Left ventricle myocardium inferior (tissue), 1 donor: Measurements from ENCODE around the gene AK1. TPM values are rescaled to one million over a fixed set of nuclear protein-coding genes. Genes with fewer than 3 reads are reported as not detected.

Experiments
- DNase-seq: peaks from one replicate; pipeline ENCODE4 v3.0.0-alpha.2; 2020
- H3K27ac ChIP-seq: fragments of 200-600 bp; replicated peaks from 2 replicates; pipeline ENCODE4 v1.8.0; 2021
- H3K27me3 ChIP-seq: fragments of 200-600 bp; 2 replicates; pipeline ENCODE4 v1.8.0; 2021; ENCODE audit warnings: low read depth
- H3K36me3 ChIP-seq: fragments of 200-600 bp; 2 replicates; pipeline ENCODE4 v1.8.0; 2021
- H3K4me1 ChIP-seq: fragments of 200-600 bp; 2 replicates; pipeline ENCODE4 v1.8.0; 2021
- H3K4me3 ChIP-seq: fragments of 200-600 bp; 2 replicates; pipeline ENCODE4 v1.8.0; 2021; ENCODE audit warnings: mild to moderate bottlenecking, moderate library complexity
- H3K9me3 ChIP-seq: fragments of 200-600 bp; replicated peaks from 2 replicates; pipeline ENCODE4 v1.8.0; 2021
- CTCF ChIP-seq: fragments of 200-600 bp; IDR thresholded peaks from 2 replicates; pipeline ENCODE4 v1.8.0; 2021; ENCODE audit warnings: antibody characterized with exemption, mild to moderate bottlenecking, borderline replicate concordance
- intact Hi-C: fragments of 100-400 bp; cut with micrococcal nuclease; formaldehyde crosslinking; loops from one replicate; pipeline ENCODE4 v1.11.0; 2022
- total RNA-seq: library from RNA; stranded (reverse); fragmentation: NEBNext Ultra II Directional; extraction: Animal tissue kit (Norgen Biotek cat#: 25700); gene quantifications from one replicate; pipeline ENCODE4 v1.2.1, GENCODE V29; 2021
- donor health status: DM: no; HTN: yes; CAD: no; lungs with severe emphysema.

The AK1 gene
- total RNA-seq, 1 donor from 2014 or later, result 844 TPM

- Histone ChIP-seq H3K27me3 (no peaks in the 10 kb centered on the region), H3K27ac (peak overlapping the region; percentile 97), H3K9me3 (no peaks in the 10 kb centered on the region), H3K4me3 (no peak overlapping the region), H3K4me1 (peaks cover 93% of the 10 kb centered on the region), H3K36me3 (peaks cover 37% of the 10 kb centered on the region)
- no peak for DNase-seq
- intact Hi-C loops, result no loop called here
- no peak for TF ChIP-seq CTCF
Measured at GRCh38 chr9:127866535-127866934, 10.9 kb downstream of the AK1 start.

- TF ChIP-seq CTCF, result no peak
- no peak for DNase-seq
- intact Hi-C loops, result no loop called here
- Histone ChIP-seq H3K36me3 (peaks cover 31% of the 10 kb centered on the region), H3K27me3 (no peaks in the 10 kb centered on the region), H3K9me3 (no peaks in the 10 kb centered on the region), H3K4me1 (peaks cover 94% of the 10 kb centered on the region), H3K27ac (peak overlapping the region; percentile 97), H3K4me3 (no peak overlapping the region)
Measured at GRCh38 chr9:127865645-127866464, 11.6 kb downstream of the AK1 start.

- H3K9me3 ChIP-seq, result no peaks in the 10 kb centered on the region
- peaks cover 9% of the 10 kb centered on the region for H3K36me3 ChIP-seq
- intact Hi-C loops, result no loop called here
- H3K4me3 ChIP-seq, result peak overlapping the region; percentile 2
- no peaks in the 10 kb centered on the region for H3K27me3 ChIP-seq
- no peak for DNase-seq
- peak overlapping the region; percentile 97 for H3K27ac ChIP-seq
- no peak for TF ChIP-seq CTCF
- H3K4me1 ChIP-seq, result peaks cover 97% of the 10 kb centered on the region
Measured at GRCh38 chr9:127863191-127863621, 14.3 kb downstream of the AK1 start.

GRCh38 chr9:127862075-127863011 is 15.1 kb downstream of the AK1 start:
- intact Hi-C loops, result no loop called here
- Histone ChIP-seq H3K9me3 (no peaks in the 10 kb centered on the region), H3K27me3 (no peaks in the 10 kb centered on the region), H3K4me1 (peaks cover 97% of the 10 kb centered on the region), H3K4me3 (peak overlapping the region; percentile 2), H3K27ac (peak overlapping the region; percentile 97), H3K36me3 (peaks cover under 1% of the 10 kb centered on the region)
- no peak for TF ChIP-seq CTCF
- DNase-seq, result peak; percentile 86

GRCh38 chr9:127860779-127861178 is 16.7 kb downstream of the AK1 start:
- no peak for TF ChIP-seq CTCF
- H3K9me3 ChIP-seq, result no peaks in the 10 kb centered on the region
- DNase-seq, result no peak
- no peak overlapping the region for H3K4me3 ChIP-seq
- H3K27me3 ChIP-seq, result no peaks in the 10 kb centered on the region
- H3K36me3 ChIP-seq, result no peaks in the 10 kb centered on the region
- intact Hi-C loops, result no loop called here
- peaks cover 97% of the 10 kb centered on the region for H3K4me1 ChIP-seq
- H3K27ac ChIP-seq, result peak overlapping the region; percentile 97
